HG02840 (cell line): Measurements from ENCODE around the gene LTC4S.
"Not testable (repeated sequence)": the region's sequence is repeated elsewhere in the genome, so short reads cannot be mapped to it uniquely, and the experiment has no call there.

Experiments
- ATAC-seq: cut with Tn5 transposase; IDR thresholded peaks from one replicate; pipeline ENCODE4 v1.9.1; 2021; ENCODE audit warnings: mild to moderate bottlenecking, moderate library complexity, moderate number of reproducible peaks; ENCODE audit not compliant: unreplicated experiment, low FRiP score

The LTC4S gene

GRCh38 chr5:179793468-179794139 is at the start of gene LTC4S:
Gene LTC4S, plus strand, starts transcription at chr5:179793986. Its CDS starts 95 bp downstream, at chr5:179794081.
- no peak for ATAC-seq

DNA sequence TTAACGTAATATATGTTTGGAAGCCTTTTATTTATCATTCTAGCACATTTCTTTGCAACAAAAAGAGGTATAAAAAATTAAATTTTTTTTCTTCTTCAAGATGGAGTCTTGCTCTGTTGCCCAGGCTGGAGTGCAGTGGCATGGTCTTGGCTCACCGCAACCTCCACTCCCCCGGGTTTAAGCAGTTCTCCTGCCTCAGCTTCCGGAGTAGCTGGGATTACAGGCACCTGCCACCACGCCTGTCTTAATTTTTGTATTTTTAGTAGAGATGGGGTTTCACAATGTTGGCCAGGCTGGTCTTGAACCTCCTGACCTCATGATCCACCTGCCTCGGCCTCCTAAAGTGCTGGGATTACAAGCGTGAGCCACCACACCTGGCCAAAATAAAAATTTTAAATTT is 49.7 kb upstream of the LTC4S start:
- ATAC-seq = not testable (repeated sequence)

GRCh38 chr5:179746872-179747271 is 46.9 kb upstream of the LTC4S start:
- no peak for ATAC-seq

DNA sequence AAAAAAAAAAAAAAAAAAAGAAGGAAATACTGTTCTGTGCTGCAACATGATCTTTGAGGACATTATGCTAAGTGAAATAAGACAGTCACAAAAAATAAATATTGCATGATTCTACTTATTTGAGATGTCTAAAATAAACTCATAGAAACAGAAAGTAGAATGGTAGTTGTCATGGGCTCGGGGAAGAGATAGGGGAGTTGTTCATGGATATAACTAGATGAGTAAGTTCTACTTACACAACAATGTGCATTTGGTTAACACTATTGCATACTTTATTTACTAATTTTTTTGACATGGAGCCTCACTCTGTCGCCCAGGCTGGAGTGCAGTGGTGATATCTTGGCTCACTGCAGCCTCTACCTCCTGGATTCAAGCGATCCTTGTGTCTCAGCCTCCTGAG is 46.0 kb upstream of the LTC4S start:
- no peak for ATAC-seq

- ATAC-seq = no peak
These were observed 43.8 kb upstream of the LTC4S start for GRCh38 chr5:179749857-179750508.

DNA sequence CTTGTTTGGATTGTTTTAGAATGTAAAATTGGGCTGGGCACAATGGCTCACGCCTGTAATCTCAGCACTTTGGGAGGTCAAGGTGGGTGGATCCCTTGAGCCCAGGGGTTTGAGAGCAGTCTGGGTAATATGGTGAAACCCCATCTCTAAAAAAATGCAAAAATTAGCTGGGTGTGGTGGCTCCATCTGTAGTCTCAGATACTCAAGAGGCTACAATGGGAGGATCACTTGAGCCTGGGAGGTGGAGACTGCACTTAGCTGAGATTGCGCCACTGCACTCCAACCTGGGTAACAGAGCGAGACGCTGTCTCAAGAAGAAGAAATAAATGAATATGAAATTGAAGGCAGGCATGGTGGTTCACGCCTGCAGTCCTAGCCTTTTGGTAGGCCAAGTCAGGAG is 39.8 kb upstream of the LTC4S start:
- no peak for ATAC-seq

- no peak for ATAC-seq
These were observed 38.8 kb upstream of the LTC4S start for GRCh38 chr5:179755022-179755421.

DNA sequence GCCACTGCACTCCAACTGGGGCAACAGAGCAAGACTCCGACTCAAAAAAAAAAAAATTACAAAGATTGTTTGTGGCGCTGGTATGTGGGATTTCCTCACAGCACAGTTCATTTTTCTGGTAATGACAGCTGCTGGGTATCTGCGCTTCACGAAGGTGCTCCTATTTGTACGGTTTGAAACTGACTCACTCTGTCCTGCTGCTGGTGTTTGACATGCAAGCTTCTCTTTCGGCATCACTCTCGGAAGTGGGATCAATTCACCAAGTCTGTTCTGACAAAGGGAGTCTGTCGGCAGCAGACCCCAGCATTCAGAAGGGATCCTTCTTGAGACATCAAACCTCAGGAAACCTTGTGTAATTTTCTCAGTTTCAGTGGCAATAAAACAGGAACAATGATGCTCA is 34.8 kb upstream of the LTC4S start:
- no peak for ATAC-seq

- no peak for ATAC-seq
These were observed 33.9 kb upstream of the LTC4S start for GRCh38 chr5:179759581-179760551.

- ATAC-seq = no peak
These were observed 31.6 kb upstream of the LTC4S start for GRCh38 chr5:179762079-179762780.

DNA sequence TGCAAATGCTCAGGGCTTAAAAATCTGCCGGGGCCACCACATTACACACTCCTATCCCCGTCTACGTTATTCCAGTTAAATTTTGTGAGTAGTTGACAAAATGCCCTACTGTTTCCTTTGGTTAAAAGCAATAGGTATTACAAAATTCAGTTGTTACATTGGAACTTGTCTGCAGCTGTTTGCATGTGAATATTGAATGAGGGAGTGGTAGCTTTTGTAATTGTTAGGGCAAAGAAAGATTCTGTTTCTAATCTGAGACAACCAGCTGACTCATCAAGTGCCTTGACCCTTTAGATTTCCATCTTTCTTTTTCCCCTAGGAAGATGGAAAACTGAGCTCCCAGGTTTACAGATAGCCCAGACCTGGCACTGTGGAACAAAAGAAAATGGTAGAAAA is 31.0 kb upstream of the LTC4S start:
- ATAC-seq = no peak

DNA sequence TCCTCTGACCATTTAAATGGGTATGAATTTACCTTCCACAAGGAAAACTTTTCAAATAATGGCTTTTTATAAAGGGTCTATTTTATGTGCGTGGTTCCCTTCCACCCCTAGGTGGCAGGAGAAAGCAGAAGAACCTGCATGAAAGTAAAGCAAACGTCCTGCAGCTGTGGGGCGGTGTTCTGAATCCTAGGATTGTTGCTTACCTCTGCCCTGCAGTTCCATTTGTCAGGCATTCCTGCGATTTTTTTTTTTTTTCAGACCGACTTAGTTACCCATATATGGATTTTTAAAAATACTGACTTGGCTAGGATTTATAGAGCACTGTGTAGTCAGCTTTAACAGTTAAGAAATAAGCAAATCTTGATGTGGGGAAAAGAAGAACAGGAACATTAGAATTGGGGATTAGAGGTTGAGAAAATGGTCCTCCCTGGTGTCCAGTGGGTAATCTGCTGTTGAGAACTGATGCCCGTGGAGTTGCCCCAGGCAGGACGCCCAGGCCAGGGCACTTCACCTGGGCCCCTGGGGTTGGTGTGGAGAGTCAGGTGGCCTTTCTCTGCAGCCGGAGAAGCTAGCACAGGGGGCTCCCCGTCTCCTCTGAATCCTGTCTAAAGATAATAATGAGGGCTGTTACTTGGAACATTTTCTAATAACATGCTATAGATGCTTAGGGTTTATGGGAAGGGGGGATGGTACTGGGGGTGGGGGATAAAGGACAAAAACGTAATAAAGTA is 30.4 kb upstream of the LTC4S start:
- no peak for ATAC-seq

DNA sequence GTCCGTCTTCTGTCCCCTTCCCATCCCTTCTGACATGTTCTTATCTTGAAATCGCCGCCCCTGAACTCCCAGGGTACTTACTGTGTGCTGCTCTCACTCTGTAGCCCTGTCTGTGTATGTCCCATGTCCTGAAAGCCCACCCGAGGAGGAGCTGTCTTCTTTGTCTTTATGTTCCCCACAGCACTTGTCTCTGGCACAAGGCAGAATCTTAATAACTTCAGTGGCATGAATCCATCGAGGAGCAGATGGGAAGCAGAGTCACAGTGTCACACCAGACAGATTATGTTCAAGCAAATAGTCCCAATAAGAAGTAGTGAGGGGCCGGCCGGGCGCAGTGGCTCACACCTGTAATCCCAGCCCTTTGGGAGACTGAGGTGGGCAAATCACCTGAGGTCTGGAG is 29.7 kb upstream of the LTC4S start:
- ATAC-seq = no peak

GRCh38 chr5:179765400-179765799 is 28.4 kb upstream of the LTC4S start:
- ATAC-seq = no peak

DNA sequence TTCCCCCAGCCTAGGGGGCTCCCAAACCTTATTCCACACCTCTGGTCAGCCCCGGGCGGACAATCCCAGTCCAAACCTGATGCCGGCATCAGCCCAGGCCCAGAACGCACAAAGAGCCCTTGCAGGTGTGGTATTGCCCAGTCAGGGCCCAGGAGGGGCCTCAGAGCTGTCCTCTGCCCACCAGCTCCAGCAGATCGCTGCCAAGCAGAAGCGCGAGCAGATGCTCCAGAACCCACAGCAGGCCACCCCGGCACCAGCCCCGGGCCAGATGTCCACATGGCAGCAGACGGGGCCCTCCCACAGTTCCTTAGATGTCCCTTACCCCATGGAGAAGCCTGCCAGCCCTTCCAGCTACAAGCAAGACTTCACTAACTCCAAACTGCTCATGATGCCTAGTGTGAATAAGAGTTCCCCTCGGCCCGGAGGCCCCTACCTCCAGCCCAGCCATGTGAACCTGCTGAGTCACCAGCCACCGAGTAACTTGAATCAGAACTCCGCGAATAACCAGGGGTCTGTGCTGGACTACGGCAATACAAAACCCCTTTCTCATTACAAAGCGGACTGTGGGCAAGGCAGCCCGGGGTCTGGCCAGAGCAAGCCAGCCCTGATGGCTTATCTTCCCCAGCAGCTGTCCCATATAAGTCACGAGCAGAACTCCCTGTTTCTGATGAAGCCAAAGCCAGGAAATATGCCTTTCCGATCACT is 27.6 kb upstream of the LTC4S start:
- ATAC-seq = no peak

- ATAC-seq = no peak
These were observed 26.9 kb upstream of the LTC4S start for GRCh38 chr5:179766726-179767455.

DNA sequence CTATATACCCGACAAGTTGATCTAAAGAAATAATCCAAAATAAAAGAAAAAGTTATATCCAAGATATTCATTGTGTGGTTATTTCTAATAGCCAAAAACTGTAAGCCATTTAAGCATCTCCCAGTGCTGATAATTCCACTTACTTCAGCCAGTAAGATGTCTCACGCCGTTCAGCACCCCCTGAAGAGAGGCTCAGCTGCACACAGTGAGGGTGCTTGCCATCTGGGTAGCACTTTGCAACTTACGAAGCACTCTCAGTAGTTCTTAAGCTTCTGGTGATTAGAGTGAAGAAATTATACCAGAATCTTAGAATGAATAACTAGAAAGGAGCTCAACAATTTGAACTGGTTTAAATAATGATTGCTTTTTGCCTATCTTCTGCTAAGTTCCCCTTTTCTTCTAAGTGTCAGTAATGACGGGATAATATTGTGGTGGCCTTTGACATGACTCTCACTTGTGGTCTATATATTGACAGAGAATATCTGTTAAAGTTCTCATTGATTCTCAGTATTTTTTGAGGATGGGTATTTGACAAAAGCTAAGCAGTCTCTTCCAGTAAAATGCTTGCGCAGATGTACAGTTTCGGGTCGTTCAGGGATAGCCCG is 26.2 kb upstream of the LTC4S start:
- ATAC-seq = no peak
